Neural crest cell (in vitro differentiated cells): ENCODE data around the gene SMARCE1. TPM values are rescaled to one million over a fixed set of nuclear protein-coding genes. Genes with fewer than 3 reads are reported as not detected.

Source experiments
- DNase-seq: peaks from one replicate; pipeline ENCODE4 v3.0.0; 2021; ENCODE audit warnings: low read depth, mixed read lengths, low spot score
- H3K27ac Mint-ChIP-seq: one replicate; pipeline ENCODE4 v1.8.0; 2021; ENCODE audit warnings: mild to moderate bottlenecking, mixed read lengths; ENCODE audit not compliant: unreplicated experiment
- H3K27me3 Mint-ChIP-seq: 2 replicates; pipeline ENCODE4 v1.8.0; 2021; ENCODE audit warnings: low read depth, mild to moderate bottlenecking, mixed read lengths
- H3K36me3 Mint-ChIP-seq: 2 replicates; pipeline ENCODE4 v1.8.0; 2021; ENCODE audit warnings: low read depth, mild to moderate bottlenecking, mixed read lengths
- H3K4me1 Mint-ChIP-seq: 2 replicates; pipeline ENCODE4 v1.8.0; 2021; ENCODE audit warnings: mixed read lengths
- H3K4me3 Mint-ChIP-seq: one replicate; pipeline ENCODE4 v1.8.0; 2021; ENCODE audit warnings: mild to moderate bottlenecking, mixed read lengths
- H3K9me3 Mint-ChIP-seq: 2 replicates; pipeline ENCODE4 v1.8.0; 2021; ENCODE audit warnings: mixed read lengths
- CTCF ChIP-seq: fragments of 200-600 bp; sonication (generic); conservative IDR thresholded peaks from 2 replicates; pipeline ENCODE4 v1.5.0; 2021; ENCODE audit warnings: antibody characterized with exemption, mild to moderate bottlenecking
- total RNA-seq: library from RNA; stranded (reverse); gene quantifications from 2 replicates; pipeline ENCODE4 v1.2.1, GENCODE V29; 2021

The SMARCE1 gene
- total RNA-seq, 1 donor from 2014 or later: 205 TPM

GRCh38 chr17:40605306-40605705 is 42.3 kb downstream of the SMARCE1 start:
- no peak overlapping the region for H3K4me3 Mint-ChIP-seq

GRCh38 chr17:40604327-40605080 is 43.1 kb downstream of the SMARCE1 start:
- H3K9me3 Mint-ChIP-seq: no peaks in the 10 kb centered on the region
- no peaks in the 10 kb centered on the region for H3K4me1 Mint-ChIP-seq
- H3K27ac Mint-ChIP-seq: peak overlapping the region; percentile 50
- no peak for DNase-seq
- TF ChIP-seq CTCF: no peak
- no peaks in the 10 kb centered on the region for H3K36me3 Mint-ChIP-seq
- H3K27me3 Mint-ChIP-seq: no peaks in the 10 kb centered on the region
- no peak overlapping the region for H3K4me3 Mint-ChIP-seq

More at GRCh38 chr17:40605306-40605705, 42.3 kb downstream of the SMARCE1 start:
- no peak overlapping the region for H3K27ac Mint-ChIP-seq
- H3K27me3 Mint-ChIP-seq: peaks cover 3% of the 10 kb centered on the region
- no peaks in the 10 kb centered on the region for H3K9me3 Mint-ChIP-seq
- no peak for TF ChIP-seq CTCF
- DNase-seq: no peak
- H3K4me1 Mint-ChIP-seq: no peaks in the 10 kb centered on the region
- no peaks in the 10 kb centered on the region for H3K36me3 Mint-ChIP-seq

GRCh38 chr17:40602445-40603443 is 44.9 kb downstream of the SMARCE1 start:
- no peak for DNase-seq
- no peak overlapping the region for H3K27ac Mint-ChIP-seq
- no peaks in the 10 kb centered on the region for H3K27me3 Mint-ChIP-seq
- H3K4me1 Mint-ChIP-seq: no peaks in the 10 kb centered on the region
- H3K4me3 Mint-ChIP-seq: no peak overlapping the region
- H3K9me3 Mint-ChIP-seq: no peaks in the 10 kb centered on the region
- no peak for TF ChIP-seq CTCF
- no peaks in the 10 kb centered on the region for H3K36me3 Mint-ChIP-seq

GRCh38 chr17:40600486-40601046 is 47.1 kb downstream of the SMARCE1 start:
- TF ChIP-seq CTCF: no peak
- no peak overlapping the region for H3K27ac Mint-ChIP-seq
- H3K4me1 Mint-ChIP-seq: no peaks in the 10 kb centered on the region
- no peak for DNase-seq
- H3K27me3 Mint-ChIP-seq: no peaks in the 10 kb centered on the region
- H3K4me3 Mint-ChIP-seq: no peak overlapping the region
- H3K36me3 Mint-ChIP-seq: no peaks in the 10 kb centered on the region
- H3K9me3 Mint-ChIP-seq: peaks cover 3% of the 10 kb centered on the region

GRCh38 chr17:40599468-40599763 is 48.2 kb downstream of the SMARCE1 start:
- Mint-ChIP-seq H3K9me3 (peaks cover 3% of the 10 kb centered on the region), H3K27me3 (no peaks in the 10 kb centered on the region), H3K36me3 (no peaks in the 10 kb centered on the region), H3K27ac (no peak overlapping the region), H3K4me3 (no peak overlapping the region), H3K4me1 (no peaks in the 10 kb centered on the region)
- DNase-seq: no peak
- no peak for TF ChIP-seq CTCF
